GM19240 (cell line): ENCODE data around the gene SLC4A5.

Experiments used
- DNase-seq: peaks from one replicate; pipeline ENCODE4 v3.0.0; 2011; ENCODE audit warnings: low spot score; ENCODE audit not compliant: insufficient read length

Gene SLC4A5

GRCh38 chr2:74168739-74169138, 174.5 kb downstream of the SLC4A5 start:
- no peak for DNase-seq
